Measurements from ENCODE around the gene GNS.

The GNS gene

DNA sequence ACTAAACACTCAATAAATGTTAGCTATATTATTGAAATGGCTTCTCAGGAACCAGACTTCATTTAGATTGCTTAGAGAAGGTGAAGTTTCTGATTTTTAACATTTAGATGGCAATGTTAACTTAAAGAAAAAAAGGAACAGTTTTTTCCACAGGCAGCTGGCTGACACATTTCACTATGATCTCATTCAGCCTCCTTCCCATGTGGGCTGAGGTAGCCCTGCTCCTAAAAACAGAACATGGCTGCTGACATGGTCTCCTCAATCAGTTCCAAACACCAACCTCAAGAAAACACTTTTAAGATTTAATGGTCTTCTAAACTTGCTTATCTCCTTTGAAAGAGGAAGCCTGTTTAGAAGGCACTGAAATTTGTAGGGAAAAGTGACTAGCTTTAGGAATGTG lies 23.8 kb downstream of the GNS start:
- DNase-seq (ENCODE audit: low read depth): no peak

DNA sequence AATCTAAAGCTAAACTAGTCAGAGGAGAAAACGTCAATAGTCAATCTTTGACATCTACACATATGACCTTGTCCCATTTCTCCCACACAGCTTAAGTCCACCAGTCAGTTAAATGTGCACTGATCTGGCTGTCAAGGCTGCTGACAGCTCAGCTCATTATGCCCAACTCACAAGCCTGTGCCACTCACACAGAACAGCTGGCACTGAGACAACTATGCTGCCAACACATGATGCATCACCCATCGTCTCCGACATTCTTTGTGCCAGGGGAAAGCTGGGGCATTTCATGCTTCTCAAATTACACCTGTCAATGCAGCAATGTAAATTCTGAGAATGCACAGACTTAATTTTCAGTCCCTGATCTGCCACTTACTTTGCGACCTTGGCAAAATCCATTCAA lies 25.3 kb downstream of the GNS start:
- DNase-seq (ENCODE audit: low read depth): no peak

DNA sequence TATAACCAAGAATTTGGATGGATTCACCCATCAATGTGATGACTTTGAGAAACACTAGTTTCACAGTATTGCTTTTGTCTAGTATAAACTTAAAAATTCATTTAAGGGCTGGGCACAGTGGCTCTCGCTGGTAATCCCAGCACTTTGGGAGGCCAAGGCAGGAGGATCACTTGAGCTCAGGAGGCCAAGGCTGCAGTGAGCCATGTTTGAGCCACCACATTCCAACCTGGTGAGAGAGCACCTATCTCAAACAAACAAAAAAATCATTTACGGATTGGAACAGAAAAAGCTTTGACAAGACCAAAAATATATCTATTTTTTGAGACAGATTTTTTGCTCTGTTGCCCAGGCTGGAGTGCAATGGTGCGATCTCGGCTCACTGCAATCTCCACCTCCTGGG lies 27.5 kb downstream of the GNS start:
- DNase-seq (ENCODE audit: low read depth): no peak

DNA sequence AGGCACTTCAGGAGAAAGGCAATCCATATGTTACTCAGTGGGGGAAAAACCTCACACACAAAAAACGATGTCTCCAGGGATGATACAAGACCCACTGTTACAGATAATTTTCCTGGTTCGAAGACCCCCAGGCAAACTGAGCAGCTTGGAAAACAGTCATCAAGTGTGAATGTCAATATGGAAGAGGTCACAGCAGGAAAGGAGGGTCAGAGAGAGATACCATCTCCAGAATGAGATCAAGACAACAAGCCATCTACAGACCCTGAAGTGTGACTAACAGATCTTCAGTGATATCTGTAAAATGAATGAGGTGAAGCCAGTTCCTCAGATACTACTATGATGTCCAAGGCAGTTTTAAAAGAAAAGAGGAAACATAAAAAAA lies 28.6 kb downstream of the GNS start:
- DNase-seq (ENCODE audit: low read depth): no peak

DNA sequence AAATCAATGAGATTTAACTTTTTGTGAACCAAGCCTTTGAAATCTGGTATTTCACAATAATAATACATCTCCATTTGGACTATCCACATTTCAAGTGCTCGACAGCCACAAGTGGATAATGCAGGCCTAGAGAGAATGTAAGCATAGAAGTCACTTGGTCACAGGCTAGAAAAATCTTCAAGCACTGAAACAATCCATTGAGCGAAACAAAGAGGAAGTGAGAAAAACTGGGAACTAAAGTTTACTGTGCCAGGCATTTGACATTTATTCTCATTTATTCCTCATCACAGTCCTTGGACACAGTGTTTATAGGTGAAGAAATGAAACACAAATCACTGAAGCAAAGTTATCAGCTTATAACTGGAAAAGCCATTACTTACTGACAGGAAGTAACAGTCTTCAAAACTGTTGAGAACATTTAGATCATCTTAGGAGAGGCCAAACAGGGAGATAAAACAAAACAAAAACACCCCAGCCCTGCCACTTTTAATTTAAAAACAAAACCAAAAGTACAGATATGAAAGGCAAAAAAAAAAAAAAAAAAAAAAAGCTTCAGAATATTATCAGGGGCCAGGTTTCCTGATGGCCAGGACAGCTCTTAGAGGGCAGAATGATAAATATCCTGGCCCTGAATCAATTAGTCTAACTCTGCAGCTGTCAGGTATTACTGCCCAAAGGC lies 29.2 kb downstream of the GNS start:
- no peak for DNase-seq (ENCODE audit: low read depth)

DNA sequence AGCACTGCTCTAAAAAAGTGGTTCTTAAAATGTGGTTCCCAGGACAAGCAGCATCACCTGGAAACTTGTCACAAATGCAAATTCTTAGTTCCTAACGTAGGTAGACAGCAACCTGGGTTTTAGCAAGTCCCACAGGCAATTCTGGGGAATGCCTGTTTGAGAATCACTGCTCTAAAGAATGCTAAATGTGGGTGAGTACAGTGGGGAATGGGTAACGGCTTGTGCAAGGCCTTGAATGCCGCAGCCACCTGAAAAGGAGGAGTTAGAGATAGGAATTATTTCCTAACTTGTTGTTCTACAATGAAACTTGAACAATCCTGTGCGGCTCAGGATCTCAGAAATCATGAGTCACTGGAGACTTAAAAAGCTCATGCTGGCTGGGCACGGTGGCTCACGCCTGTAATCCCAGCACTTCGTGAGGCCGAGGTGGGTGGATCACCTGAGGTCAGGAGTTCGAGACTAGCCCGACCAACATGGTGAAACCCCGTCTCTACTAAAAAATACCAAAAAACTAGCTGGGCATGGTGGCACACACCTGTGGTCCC lies 34.9 kb downstream of the GNS start:
- no peak for DNase-seq (ENCODE audit: low read depth)

DNA sequence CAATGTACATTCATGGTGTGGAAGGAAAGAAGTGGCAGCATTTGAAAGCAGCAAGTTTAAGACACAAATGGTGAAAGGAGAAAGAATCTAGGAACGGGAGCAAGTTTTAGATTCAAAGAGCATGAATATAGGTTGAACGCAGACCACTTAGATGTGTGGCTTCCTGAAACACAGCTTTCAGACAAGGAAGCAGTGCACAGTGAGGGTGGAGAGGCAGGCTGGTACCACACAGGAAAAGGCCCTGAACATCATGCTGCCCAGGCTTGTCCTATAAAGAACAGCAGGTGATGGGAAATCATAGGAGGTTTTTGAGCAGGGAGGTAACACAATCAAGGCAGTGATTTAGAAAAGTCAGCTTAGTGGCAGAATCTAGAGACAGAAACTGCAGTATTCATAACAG lies 35.6 kb downstream of the GNS start:
- DNase-seq (ENCODE audit: low read depth): no peak

DNA sequence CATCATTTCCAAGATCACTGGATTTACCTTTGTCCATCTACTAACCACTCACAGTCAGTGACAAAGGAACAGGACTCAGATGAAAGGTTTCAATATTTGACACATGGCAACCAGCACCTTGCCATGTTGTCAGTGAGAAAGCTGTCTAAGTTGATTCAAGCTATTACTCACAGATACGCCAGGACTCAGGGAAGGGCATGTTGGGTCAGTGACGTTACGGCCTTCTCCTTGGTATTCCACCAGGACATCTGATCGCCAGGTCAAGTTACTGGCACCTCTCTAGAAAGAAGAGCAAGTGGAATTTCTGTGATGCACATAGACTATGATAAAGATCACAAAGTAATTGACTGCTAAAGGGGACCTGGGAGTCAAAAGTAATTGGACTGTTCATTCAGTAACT lies 36.4 kb downstream of the GNS start:
- no peak for DNase-seq (ENCODE audit: low read depth)

DNA sequence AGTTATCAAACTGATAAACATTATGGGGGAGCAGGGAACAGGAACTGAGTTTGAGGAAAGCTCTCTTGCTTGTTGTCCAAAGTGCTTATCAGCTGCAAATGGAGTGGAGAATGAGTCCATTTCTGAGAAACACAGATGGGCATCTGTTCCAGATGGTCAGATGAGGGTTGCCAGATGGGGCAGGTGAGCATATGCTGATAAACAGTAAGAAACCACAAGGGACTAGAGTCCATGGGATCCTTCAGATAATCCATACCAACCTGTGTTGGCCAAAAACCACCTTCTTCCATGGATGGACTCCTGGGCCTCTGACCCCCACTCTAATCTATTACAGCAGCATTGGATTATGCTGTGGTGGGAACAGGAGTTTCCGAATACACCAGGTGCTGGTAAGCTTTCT lies 38.3 kb downstream of the GNS start:
- no peak for DNase-seq (ENCODE audit: low read depth)

DNA sequence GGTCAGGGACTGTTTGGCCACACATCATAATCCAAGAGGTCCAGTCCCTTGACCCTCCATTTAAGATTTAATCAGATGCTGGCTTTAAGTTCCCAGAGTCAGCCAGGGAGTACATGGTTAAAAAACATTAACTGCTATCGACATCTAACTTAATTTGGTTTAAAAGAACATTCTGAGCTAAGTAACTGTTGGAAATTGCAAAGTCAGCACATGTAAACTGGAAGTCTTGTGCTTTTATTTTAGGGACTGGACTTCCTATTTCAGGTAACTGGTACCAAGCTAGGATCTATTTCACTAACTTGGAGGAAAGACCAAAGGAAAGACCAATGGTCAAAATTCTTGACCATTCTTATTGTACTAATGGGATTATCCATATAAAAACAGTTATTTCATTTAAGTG lies 40.6 kb downstream of the GNS start:
- DNase-seq (ENCODE audit: low read depth): no peak

DNA sequence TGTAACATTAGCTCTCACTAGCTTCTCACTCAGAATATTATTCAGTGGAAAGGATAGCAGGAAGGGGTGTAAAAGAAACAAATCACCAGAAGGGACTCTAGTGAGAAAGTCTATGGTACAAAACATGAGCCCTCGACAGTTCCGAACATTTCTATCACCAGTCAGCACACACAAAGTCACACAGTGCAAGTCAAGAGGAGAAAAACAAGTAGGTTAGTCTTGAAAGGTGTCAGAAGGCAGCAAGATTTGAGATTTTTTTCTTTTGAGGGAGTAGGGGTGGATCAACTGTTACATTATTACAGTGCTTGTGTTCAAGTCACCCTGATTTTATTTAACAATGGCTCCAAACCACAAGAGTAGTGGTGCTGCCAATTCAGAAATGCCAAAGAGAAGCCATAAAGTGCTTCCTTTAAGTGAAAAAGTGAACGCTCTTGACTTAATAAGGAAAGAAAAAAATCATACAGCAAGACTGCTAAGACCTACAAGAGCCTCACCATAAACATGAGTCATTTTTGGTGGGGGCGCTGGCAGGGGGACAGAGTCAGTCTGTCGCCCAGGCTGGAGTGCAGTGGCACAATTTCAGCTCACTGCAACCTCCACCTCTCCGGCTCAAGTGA lies 42.3 kb downstream of the GNS start:
- DNase-seq (ENCODE audit: low read depth): no peak

DNA sequence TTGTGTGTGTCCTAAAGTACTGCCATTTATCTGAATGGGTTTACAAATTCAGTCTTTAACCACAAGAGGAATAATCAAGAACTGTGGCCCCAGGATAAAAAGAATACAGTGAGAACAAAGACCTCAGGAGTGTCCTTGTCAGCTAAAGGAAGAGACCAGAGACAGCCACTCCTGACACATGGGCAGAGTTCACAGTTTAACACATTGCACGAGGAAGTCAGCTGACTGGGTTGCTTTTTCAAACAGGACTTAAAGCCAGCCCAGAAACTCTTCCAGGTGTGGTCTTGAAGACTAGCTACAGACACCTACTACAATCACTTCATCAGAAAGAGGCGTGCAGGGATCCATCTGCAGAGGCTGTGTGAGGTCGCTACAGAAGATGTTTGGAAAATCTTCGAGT lies 42.8 kb downstream of the GNS start:
- DNase-seq (ENCODE audit: low read depth): no peak

DNA sequence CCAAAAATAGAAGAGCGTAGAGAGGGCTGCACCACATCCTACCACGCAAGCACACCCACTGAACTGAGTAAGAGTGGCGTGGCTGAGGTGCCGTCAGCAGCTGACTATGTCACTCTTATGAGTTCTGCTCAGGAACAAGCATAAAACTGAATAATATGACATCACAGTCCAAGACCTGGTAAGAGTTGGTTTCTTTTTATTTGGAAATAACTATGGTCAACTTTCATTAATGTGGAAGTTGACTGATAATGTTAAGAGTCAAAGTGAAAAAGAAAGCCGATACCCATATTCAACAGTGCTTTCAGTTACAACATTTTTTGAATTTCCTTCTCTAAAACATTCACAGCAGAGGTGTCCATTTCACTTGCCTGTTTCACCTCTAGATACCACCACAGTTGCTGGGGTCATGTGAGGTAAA lies 44.6 kb downstream of the GNS start:
- DNase-seq (ENCODE audit: low read depth): no peak

DNA sequence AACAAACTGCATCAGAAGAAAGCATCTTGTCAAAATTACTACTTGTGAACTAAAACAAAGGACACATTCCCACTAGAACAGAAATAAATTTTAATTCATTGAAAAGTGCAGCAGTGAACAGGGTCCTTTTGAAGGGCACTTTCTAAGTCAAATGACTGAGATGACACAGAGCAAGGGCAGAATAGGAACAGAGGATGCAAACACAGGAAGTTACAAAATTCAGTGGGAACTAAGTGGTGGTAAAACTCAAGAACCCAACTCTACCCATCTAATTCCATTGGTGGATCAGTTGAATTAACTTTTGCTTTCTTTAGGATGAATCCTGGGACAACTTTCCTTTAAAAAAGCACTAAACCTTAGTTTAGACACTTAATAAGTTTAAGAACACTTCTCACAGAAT lies 45.8 kb downstream of the GNS start:
- DNase-seq (ENCODE audit: low read depth): no peak

DNA sequence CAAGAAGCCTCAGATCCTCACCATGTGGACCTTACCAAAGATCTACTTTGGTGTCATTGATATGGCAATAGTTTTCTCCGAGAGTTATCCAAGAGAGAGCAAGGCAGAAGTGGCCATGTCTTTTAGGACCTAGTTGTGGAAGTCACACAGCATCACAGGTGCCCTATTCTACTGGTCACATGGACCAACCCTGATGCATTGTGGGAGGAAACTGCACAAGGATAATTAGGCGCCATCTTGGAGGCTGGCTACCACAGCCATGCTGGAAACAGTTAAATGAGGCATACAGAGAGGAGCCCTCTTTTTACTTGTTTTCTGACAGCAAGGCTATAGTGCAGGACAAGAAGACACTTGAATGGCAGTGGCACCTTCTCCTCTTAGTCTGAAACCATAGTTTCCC lies 49.8 kb downstream of the GNS start:
- DNase-seq (ENCODE audit: low read depth): no peak

DNA sequence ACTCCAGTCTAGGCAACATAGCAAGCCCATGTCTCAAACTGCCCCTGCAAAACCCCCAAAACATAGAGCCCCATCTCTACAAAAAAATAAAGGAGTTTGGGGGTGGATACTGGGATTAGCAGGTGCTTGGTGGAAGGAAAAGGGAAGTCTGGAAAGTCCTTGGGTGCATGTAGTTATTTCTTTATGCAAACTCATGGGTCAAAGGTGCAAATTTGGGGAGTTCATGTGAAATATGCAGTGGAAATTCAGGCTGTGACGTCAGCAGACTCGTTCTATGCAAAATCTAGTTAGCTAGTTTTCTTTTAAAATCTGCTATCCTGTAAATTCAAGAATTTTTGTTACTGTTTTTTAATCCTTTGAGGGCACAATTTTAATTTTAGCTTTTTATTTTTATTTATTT lies 51.3 kb downstream of the GNS start:
- DNase-seq (ENCODE audit: low read depth): no peak

DNA sequence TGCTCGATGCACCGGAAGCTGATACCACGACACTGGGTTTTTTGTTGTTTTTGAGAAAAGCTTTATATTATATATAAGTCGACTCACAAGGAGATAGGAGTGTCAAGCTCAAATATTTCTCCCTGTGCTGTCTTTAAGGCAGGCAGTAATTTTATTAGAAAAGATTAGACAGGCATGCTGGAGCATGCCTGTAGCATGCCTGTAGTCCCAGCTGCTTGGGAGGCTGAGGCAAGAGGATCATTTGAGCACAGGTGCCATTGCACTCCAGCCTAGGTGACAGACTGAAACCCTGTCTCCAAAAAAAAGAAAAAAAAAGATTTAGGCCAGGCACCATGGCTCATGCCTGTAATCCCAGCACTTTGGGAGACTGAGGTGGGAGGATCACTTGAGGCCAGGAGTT lies 51.8 kb downstream of the GNS start:
- no peak for DNase-seq (ENCODE audit: low read depth)

DNA sequence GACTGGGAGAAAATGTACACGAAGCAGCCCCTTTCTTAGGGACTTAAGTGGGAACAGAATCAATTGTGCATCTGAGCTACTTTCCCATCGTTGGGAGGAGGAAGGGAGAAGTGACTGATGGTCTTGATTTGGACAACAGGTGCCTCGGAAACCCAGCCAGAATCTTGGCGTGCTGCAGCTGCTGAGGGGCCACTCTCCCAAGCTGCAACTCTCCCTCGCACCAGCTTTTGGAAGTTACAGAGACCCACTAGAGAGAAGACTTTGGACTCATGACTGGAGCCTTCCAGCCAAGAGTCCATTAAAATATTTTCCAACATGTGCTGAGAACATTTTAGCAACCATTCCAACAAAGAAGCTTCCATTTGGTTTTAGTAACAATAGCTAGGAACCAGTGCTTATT lies 52.3 kb downstream of the GNS start:
- no peak for DNase-seq (ENCODE audit: low read depth)

DNA sequence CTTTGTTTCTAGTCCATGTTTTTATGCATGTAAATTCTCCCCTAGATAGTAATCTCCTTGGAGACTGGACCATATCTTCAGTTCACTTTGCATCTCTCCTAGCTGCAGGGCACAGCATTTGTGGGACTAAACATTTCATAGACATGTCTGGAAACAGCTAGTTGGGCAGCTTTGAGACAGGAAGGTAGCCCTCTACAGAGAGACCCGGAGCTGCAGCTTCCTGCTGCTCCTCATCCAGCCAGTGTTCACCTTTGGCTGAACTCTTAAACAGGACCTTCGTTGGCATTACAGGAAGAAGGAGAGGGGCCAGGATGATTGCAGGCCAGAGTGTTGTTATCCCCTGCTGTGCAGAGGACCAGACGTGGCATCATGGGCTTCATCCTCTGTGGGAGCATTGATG lies 52.9 kb downstream of the GNS start:
- no peak for DNase-seq (ENCODE audit: low read depth)

DNA sequence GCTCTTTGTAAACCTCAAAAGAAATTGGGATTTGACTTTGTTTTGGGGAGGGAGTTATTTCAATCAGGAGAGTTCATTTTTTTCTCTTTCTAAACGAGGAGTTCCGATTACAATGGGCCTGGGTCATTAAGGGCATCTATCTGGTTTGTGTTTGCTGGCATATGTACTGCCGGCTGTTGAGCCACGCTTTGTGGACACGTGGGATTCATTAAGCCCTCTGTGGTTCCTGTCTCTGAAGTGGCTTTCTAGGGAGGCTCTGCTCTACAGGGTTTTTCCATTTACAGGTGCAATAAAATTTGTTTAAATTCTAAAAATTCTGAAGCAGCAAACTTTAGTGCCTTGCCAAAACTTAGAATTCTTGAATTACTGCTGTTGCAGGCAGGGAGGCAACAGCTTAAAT lies 57.9 kb downstream of the GNS start:
- DNase-seq (ENCODE audit: low read depth): no peak

DNA sequence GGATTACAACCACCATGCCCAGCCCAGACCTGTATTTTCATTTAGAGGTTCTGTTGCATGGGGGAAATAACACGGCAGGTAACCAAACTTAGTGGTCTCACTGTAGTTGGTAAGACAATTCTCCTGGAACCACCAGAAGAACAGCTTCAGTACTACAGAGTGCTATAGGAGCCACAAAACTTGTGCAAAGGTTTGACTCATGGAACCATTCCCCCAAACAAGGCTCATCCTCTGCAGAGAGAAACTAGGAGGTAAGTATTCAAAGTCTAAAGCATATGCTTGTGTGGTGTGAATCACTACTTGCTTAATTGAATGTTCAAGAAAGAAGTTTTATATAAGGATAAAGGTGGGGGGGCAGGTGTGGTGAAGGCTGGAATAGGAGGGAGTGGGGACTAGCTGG lies 58.7 kb downstream of the GNS start:
- DNase-seq (ENCODE audit: low read depth): no peak

DNA sequence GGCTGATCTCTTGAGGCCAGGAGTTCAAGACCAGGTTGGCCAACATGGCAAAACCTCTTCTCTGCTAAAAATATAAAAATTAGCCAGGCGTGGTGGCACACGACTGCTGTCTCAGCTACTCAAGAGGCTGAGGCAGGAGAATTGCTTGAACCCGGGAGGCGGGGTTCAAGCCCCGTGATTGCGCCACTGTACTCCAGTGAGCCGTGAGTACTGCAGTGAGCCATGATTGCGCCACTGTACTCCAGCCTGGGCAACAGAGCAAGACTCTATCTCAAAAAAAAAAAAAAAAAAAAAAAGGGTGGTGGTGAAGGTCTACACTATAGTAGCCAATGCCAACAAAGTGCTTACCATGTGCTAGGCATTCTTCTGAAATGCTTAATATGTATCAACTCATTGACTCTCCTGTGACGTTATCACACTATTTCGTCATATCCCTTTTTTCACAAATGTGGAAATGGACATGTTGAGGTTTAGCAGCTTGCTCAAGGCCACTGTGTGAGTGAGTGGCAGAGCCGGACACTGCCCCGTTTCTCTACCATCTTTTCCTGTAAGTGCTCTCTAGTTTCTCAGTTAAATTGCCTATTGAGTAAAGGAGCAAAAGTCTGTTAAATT lies 59.6 kb downstream of the GNS start:
- DNase-seq (ENCODE audit: low read depth): no peak

DNA sequence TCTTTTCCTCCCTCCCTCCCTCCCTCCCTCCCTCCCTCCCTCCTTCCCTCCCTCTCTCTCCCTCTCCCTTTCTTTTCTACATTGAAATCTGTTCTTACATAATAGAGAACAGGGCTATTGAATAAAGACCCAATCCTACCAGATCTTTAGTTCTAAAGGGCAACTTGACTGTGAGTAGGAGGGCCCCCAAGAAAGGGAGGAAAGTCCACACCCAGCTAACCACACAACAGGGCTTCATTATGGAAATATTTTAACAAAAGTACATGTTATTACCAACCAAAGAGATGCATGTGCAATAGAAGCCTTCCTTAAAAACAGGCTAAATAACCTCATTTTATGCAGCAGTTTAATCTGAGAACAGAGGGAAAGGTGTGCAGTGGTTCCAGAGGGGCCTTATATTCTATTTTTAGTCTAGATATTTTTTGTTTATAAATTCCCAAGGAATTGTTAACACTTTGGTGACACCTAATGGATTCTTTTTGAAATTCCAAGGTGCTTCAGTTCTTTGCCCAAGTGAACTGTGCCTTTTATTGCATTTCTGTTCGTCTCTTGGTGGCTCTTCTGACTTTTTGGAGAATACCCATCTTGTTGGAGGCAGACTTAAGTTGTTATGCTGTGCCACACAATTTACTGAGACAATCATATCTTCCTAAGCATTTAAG lies 63.0 kb downstream of the GNS start:
- no peak for DNase-seq (ENCODE audit: low read depth)

Measured in GM04504 (cell line).